ENCODE results near the gene ZDHHC17.

ZDHHC17 gene

GRCh38 chr12:76881142-76881541 lies 117.2 kb downstream of the ZDHHC17 start:
- H3K4me3 ChIP-seq (ENCODE audit: low read depth, low read length, poor library complexity, severe bottlenecking): no peak overlapping the region
- TF ChIP-seq EZH2 (IDR thresholded peaks at IDR 0.05; ENCODE audit: borderline replicate concordance, low read length) (no peak), CTCF (IDR thresholded peaks at IDR 0.05; ENCODE audit: low read length) (no peak)

GRCh38 chr12:76882367-76882766 lies 118.5 kb downstream of the ZDHHC17 start:
- H3K4me2 ChIP-seq (ENCODE audit: low read length): no peak overlapping the region
- H3K9me3 ChIP-seq (ENCODE audit: low read length): no peaks in the 10 kb centered on the region
- H3K4me3 ChIP-seq (ENCODE audit: low read depth, low read length, poor library complexity, severe bottlenecking): no peak overlapping the region
- no peaks in the 10 kb centered on the region for H3K36me3 ChIP-seq (ENCODE audit: insufficient read depth, low read length)
- no peaks in the 10 kb centered on the region; the same call in 1 of the 2 replicates for H3K27me3 ChIP-seq (ENCODE audit: insufficient read depth, low read length)
- no peak for TF ChIP-seq EZH2 (IDR thresholded peaks at IDR 0.05; ENCODE audit: borderline replicate concordance, low read length)
- TF ChIP-seq CTCF (IDR thresholded peaks at IDR 0.05; ENCODE audit: low read length): no peak
- H3K27ac ChIP-seq (ENCODE audit: low read depth, low read length, poor library complexity, severe bottlenecking): no peak overlapping the region
- peaks cover 7% of the 10 kb centered on the region for H3K4me1 ChIP-seq (ENCODE audit: insufficient read depth, low read length, severe bottlenecking)
- H3K79me2 ChIP-seq (ENCODE audit: insufficient read depth, low read length): no peaks in the 10 kb centered on the region
- H4K20me1 ChIP-seq (ENCODE audit: insufficient read depth, low read length): no peaks in the 10 kb centered on the region
- H3F3A ChIP-seq (ENCODE audit: insufficient read depth, low read length): no peaks in the 10 kb centered on the region
- no peak overlapping the region for H3K9ac ChIP-seq (ENCODE audit: low read length)
- no peak overlapping the region for H2AFZ ChIP-seq (ENCODE audit: low read length)
- no peaks in the 10 kb centered on the region for H3K9me2 ChIP-seq (ENCODE audit: low read depth, low read length)

More at GRCh38 chr12:76881142-76881541, 117.2 kb downstream of the ZDHHC17 start:
- Histone ChIP-seq H4K20me1 (ENCODE audit: insufficient read depth, low read length) (no peaks in the 10 kb centered on the region), H3K9me3 (ENCODE audit: low read length) (no peaks in the 10 kb centered on the region), H3K27ac (ENCODE audit: low read depth, low read length, poor library complexity, severe bottlenecking) (no peak overlapping the region), H3K9ac (ENCODE audit: low read length) (no peak overlapping the region), H3K79me2 (ENCODE audit: insufficient read depth, low read length) (no peaks in the 10 kb centered on the region), H3K4me2 (ENCODE audit: low read length) (no peak overlapping the region), H3K4me1 (ENCODE audit: insufficient read depth, low read length, severe bottlenecking) (peaks cover 7% of the 10 kb centered on the region), H3K9me2 (ENCODE audit: low read depth, low read length) (no peaks in the 10 kb centered on the region), H2AFZ (ENCODE audit: low read length) (no peak overlapping the region), H3K36me3 (ENCODE audit: insufficient read depth, low read length) (no peaks in the 10 kb centered on the region), H3K27me3 (ENCODE audit: insufficient read depth, low read length) (no peaks in the 10 kb centered on the region; the same call in 1 of the 2 replicates), H3F3A (ENCODE audit: insufficient read depth, low read length) (no peaks in the 10 kb centered on the region)

- H3K27ac ChIP-seq (ENCODE audit: low read depth, low read length, poor library complexity, severe bottlenecking): no peak overlapping the region
- no peak for TF ChIP-seq EZH2 (IDR thresholded peaks at IDR 0.05; ENCODE audit: borderline replicate concordance, low read length)
- TF ChIP-seq CTCF (IDR thresholded peaks at IDR 0.05; ENCODE audit: low read length): no peak
- H3K9me3 ChIP-seq (ENCODE audit: low read length): no peaks in the 10 kb centered on the region
- H3K4me1 ChIP-seq (ENCODE audit: insufficient read depth, low read length, severe bottlenecking): peaks cover 5% of the 10 kb centered on the region
- H3K9ac ChIP-seq (ENCODE audit: low read length): no peak overlapping the region
- no peaks in the 10 kb centered on the region for H3K79me2 ChIP-seq (ENCODE audit: insufficient read depth, low read length)
- H3K9me2 ChIP-seq (ENCODE audit: low read depth, low read length): no peaks in the 10 kb centered on the region
- H2AFZ ChIP-seq (ENCODE audit: low read length): no peak overlapping the region
- no peak overlapping the region for H3K4me3 ChIP-seq (ENCODE audit: low read depth, low read length, poor library complexity, severe bottlenecking)
- no peaks in the 10 kb centered on the region; the same call in 1 of the 2 replicates for H3K27me3 ChIP-seq (ENCODE audit: insufficient read depth, low read length)
- no peaks in the 10 kb centered on the region for H3K36me3 ChIP-seq (ENCODE audit: insufficient read depth, low read length)
- H3K4me2 ChIP-seq (ENCODE audit: low read length): no peak overlapping the region
- no peaks in the 10 kb centered on the region for H3F3A ChIP-seq (ENCODE audit: insufficient read depth, low read length)
- H4K20me1 ChIP-seq (ENCODE audit: insufficient read depth, low read length): no peaks in the 10 kb centered on the region
These were observed 119.2 kb downstream of the ZDHHC17 start for GRCh38 chr12:76883151-76883550.
